ENCODE results near the gene CALCB.

Gene CALCB

GRCh38 chr11:15095736-15096228, 22.4 kb downstream of the CALCB start:
- in situ Hi-C loops (cut with HindIII; ENCODE audit: low pct_unique_long_range_greater_than_20kb, low sequenced_read_pairs) = no loop called here
- no peak for TF ChIP-seq JUND (IDR thresholded peaks at IDR 0.05; ENCODE audit: low read depth)
- no peak for DNase-seq (ENCODE audit: low read depth in 1 of 2, low spot score in 1 of 2)

DNA sequence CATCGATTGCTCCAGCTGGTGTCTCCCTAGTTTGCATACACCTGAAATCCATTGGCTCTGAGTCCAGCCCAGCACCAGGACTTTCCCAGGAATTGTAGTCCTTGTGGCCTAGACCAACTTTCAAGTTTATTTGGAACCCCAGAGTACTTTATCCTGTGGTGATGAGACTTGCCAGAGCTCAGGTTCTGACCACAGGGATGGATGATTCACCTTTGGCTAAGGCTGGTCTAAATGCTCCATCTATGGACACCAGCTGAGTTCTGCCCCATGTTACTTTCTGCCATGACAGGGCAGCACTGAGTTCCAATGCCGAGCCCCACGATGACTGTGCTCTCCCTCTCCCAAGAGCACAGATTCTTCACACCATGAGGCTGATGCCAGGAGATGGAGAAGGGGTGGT, 24.0 kb downstream of the CALCB start:
- DNase-seq (ENCODE audit: low read depth in 1 of 2, low spot score in 1 of 2) = no peak
- TF ChIP-seq JUND (IDR thresholded peaks at IDR 0.05; ENCODE audit: low read depth) = no peak
- in situ Hi-C loops (cut with HindIII; ENCODE audit: low pct_unique_long_range_greater_than_20kb, low sequenced_read_pairs) = no loop called here

GRCh38 chr11:15099267-15099666, 25.9 kb downstream of the CALCB start:
- in situ Hi-C loops (cut with HindIII; ENCODE audit: low pct_unique_long_range_greater_than_20kb, low sequenced_read_pairs) = no loop called here
- DNase-seq (ENCODE audit: low read depth in 1 of 2, low spot score in 1 of 2) = no peak
- TF ChIP-seq JUND (IDR thresholded peaks at IDR 0.05; ENCODE audit: low read depth) = no peak

GRCh38 chr11:15101072-15101709, 27.8 kb downstream of the CALCB start:
- DNase-seq (ENCODE audit: low read depth in 1 of 2, low spot score in 1 of 2) = peak; percentile 31 to 70
- in situ Hi-C loops (cut with HindIII; ENCODE audit: low pct_unique_long_range_greater_than_20kb, low sequenced_read_pairs) = no loop called here
- TF ChIP-seq JUND (IDR thresholded peaks at IDR 0.05; ENCODE audit: low read depth) = no peak

DNA sequence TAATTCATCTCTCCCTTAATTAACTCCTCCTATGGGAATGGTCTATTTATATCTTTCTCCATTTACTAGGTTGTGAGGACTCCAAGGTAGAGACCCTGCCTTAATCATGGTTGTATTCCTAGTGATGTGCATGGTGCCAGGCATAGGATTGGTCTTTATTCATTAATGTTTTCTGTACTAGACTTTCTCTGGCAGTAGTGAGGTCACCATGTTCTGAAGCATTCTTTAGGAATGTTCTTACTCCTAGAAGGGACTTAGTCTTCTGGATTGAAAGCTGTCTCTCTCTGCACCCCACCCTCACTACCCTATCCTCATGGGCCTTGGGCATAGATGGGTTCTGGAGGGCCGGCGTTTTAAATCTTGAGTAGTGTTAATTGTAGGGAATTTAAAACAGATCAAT, 30.8 kb downstream of the CALCB start:
- in situ Hi-C loops (cut with HindIII; ENCODE audit: low pct_unique_long_range_greater_than_20kb, low sequenced_read_pairs) = no loop called here
- DNase-seq (ENCODE audit: low read depth in 1 of 2, low spot score in 1 of 2) = no peak
- TF ChIP-seq JUND (IDR thresholded peaks at IDR 0.05; ENCODE audit: low read depth) = no peak

- no peak for TF ChIP-seq JUND (IDR thresholded peaks at IDR 0.05; ENCODE audit: low read depth)
- in situ Hi-C loops (cut with HindIII; ENCODE audit: low pct_unique_long_range_greater_than_20kb, low sequenced_read_pairs) = no loop called here
Observed at GRCh38 chr11:15106201-15106965, 33.0 kb downstream of the CALCB start.

GRCh38 chr11:15107730-15108515, 34.5 kb downstream of the CALCB start:
- in situ Hi-C loops (cut with HindIII; ENCODE audit: low pct_unique_long_range_greater_than_20kb, low sequenced_read_pairs) = no loop called here
- TF ChIP-seq JUND (IDR thresholded peaks at IDR 0.05; ENCODE audit: low read depth) = no peak

More at GRCh38 chr11:15106201-15106965, 33.0 kb downstream of the CALCB start:
- DNase-seq (ENCODE audit: low read depth in 1 of 2, low spot score in 1 of 2) = no peak

DNA sequence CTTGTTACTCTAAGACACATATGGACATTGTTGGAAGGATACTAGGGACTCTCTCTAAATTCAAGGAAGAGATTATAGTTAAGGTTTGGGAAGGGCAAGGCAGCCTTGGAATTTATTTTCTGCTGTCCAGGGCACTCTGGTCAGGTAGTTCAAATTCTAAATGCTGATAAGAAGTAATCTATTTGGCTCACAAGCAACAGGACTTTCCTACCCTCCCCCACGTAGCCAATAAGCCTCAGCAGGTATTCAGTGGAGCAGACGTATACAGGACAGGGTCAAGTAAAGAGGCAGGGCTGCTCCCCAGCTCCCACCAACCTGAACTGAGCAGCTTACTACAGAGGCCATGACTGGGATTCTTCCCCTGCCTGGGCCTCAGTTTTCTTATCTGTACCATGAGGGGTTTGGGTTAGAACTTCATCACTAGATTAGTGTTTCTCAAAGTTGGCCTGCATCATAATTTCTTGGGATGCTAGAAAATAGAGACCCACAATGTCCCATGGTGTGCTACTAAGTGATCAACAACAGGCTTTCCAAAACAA, 35.3 kb downstream of the CALCB start:
- in situ Hi-C loops (cut with HindIII; ENCODE audit: low pct_unique_long_range_greater_than_20kb, low sequenced_read_pairs) = no loop called here
- TF ChIP-seq JUND (IDR thresholded peaks at IDR 0.05; ENCODE audit: low read depth) = no peak

More at GRCh38 chr11:15107730-15108515, 34.5 kb downstream of the CALCB start:
- no peak for DNase-seq (ENCODE audit: low read depth in 1 of 2, low spot score in 1 of 2)

DNA sequence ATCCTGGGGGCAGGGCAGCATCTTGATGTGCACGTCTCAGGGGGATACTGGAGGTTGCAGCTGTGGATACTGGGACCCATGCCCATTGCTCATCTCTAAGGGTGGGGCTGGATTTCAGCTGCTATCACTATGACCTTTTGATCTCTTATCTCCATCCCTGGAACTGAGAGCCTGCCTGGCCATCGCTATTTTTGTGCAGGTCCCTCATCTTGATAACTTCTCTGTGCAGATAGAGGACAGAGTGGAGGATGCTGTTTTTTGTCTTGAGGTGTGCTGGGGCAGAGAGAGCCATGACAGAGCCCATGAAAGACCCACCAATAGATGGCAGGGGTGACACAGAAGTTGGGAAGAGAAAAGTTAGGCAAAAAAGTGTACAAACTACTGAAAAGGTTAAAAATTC, 36.2 kb downstream of the CALCB start:
- DNase-seq (ENCODE audit: low read depth in 1 of 2, low spot score in 1 of 2) = no peak
- no peak for TF ChIP-seq JUND (IDR thresholded peaks at IDR 0.05; ENCODE audit: low read depth)
- in situ Hi-C loops (cut with HindIII; ENCODE audit: low pct_unique_long_range_greater_than_20kb, low sequenced_read_pairs) = no loop called here

More for the DNA sequence above, 35.3 kb downstream of the CALCB start:
- no peak for DNase-seq (ENCODE audit: low read depth in 1 of 2, low spot score in 1 of 2)

- no peak for TF ChIP-seq JUND (IDR thresholded peaks at IDR 0.05; ENCODE audit: low read depth)
- no peak for DNase-seq (ENCODE audit: low read depth in 1 of 2, low spot score in 1 of 2)
- in situ Hi-C loops (cut with HindIII; ENCODE audit: low pct_unique_long_range_greater_than_20kb, low sequenced_read_pairs) = no loop called here
Observed at GRCh38 chr11:15111215-15111614, 37.8 kb downstream of the CALCB start.

- no peak for TF ChIP-seq JUND (IDR thresholded peaks at IDR 0.05; ENCODE audit: low read depth)
- in situ Hi-C loops (cut with HindIII; ENCODE audit: low pct_unique_long_range_greater_than_20kb, low sequenced_read_pairs) = no loop called here
- DNase-seq (ENCODE audit: low read depth in 1 of 2, low spot score in 1 of 2) = no peak
Observed at GRCh38 chr11:15112131-15112541, 38.7 kb downstream of the CALCB start.

DNA sequence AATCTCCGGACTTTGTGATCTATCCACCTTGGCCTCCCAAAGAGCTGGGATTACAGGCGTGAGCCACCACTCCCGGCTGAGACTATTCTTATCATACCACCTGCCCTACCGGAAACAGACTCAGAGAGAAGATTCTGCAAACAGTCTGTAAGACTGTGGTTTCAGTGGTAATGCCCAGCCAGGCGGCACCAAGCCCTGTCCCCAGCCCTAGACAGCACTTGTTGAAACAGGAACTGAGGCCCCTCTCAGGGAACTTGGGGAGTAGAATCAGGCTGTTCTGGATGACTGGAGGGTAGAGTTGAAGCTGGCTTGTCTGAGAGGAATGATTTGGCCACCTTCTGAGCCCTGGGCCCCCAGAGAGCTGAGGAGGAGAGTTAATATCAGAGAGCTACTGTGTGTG, 40.0 kb downstream of the CALCB start:
- no peak for DNase-seq (ENCODE audit: low read depth in 1 of 2, low spot score in 1 of 2)
- no peak for TF ChIP-seq JUND (IDR thresholded peaks at IDR 0.05; ENCODE audit: low read depth)
- in situ Hi-C loops (cut with HindIII; ENCODE audit: low pct_unique_long_range_greater_than_20kb, low sequenced_read_pairs) = no loop called here
